Effector memory CD4-positive, alpha-beta T cell (primary cell): ENCODE measurements around the gene DYRK1A.

ENCODE experiments used
- DNase-seq, 3 donors: peaks; one replicate each; pipeline ENCODE4 v3.0.0-alpha.2; 2020
- H3K27ac ChIP-seq: 2 replicates; pipeline ENCODE4 v1.7.0; 2013; ENCODE audit warnings: mild to moderate bottlenecking, low read length, moderate library complexity; ENCODE audit not compliant: insufficient read depth, poor library complexity, severe bottlenecking
- H3K27me3 ChIP-seq: replicated peaks from 2 replicates; pipeline ENCODE4 v1.7.0; 2013; ENCODE audit warnings: mild to moderate bottlenecking, low read length; ENCODE audit not compliant: insufficient read depth, control insufficient read depth, poor library complexity, severe bottlenecking
- H3K36me3 ChIP-seq: 2 replicates; pipeline ENCODE4 v1.7.0; 2013; ENCODE audit warnings: mild to moderate bottlenecking, low read length, moderate library complexity; ENCODE audit not compliant: control insufficient read depth, insufficient read depth
- H3K4me1 ChIP-seq: 2 replicates; pipeline ENCODE4 v1.7.0; 2013; ENCODE audit warnings: low read length, mild to moderate bottlenecking; ENCODE audit not compliant: control insufficient read depth, insufficient read depth, poor library complexity, severe bottlenecking
- H3K4me3 ChIP-seq: 2 replicates; pipeline ENCODE4 v1.7.0; 2013; ENCODE audit warnings: low read length, low read depth, mild to moderate bottlenecking; ENCODE audit not compliant: insufficient read depth, poor library complexity, severe bottlenecking
- H3K9me3 ChIP-seq: 2 replicates; pipeline ENCODE4 v1.7.0; 2013; ENCODE audit warnings: mild to moderate bottlenecking, low read length, moderate library complexity; ENCODE audit not compliant: control insufficient read depth

Gene DYRK1A

DNA sequence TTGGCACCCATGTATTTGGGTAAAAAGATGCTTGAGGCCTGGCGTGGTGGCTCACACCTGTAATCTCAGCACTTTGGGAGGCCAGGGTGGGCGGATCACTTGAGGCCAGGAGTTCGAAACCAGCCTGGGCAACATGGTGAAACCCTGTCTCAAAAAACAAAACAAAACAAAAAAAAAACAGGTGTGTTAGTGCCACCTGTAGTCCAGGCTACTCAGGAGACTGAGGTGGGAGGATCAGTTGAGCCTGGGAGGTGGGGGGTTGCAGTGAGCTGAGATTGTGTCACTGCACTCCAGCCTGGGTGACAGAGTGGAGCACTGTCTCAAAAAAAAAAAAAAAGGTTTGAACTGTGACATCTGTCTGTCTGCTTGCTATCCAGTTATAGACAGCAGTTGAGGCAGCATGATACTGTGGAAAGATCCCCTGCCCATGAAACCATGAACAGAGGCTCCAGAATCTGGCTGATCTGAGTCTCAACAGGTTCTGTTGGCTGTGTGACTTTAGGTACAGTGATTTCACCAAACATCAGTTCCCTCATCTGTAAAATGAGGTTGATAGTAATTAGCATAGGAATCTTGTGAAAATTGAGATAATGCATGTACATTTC, 5.7 kb downstream of the DYRK1A start:
- Histone ChIP-seq H3K36me3 (no peaks in the 10 kb centered on the region), H3K4me1 (peaks cover 44% of the 10 kb centered on the region), H3K27me3 (no peaks in the 10 kb centered on the region), H3K27ac (no peak overlapping the region), H3K9me3 (no peaks in the 10 kb centered on the region), H3K4me3 (no peak overlapping the region)
- no peak for DNase-seq

GRCh38 chr21:37372951-37373350, 6.4 kb downstream of the DYRK1A start:
- Histone ChIP-seq H3K4me3 (no peak overlapping the region), H3K4me1 (peaks cover 51% of the 10 kb centered on the region), H3K36me3 (no peaks in the 10 kb centered on the region), H3K9me3 (no peaks in the 10 kb centered on the region), H3K27me3 (no peaks in the 10 kb centered on the region), H3K27ac (no peak overlapping the region)
- no peak for DNase-seq

GRCh38 chr21:37373539-37373938, 7.0 kb downstream of the DYRK1A start:
- Histone ChIP-seq H3K36me3 (no peaks in the 10 kb centered on the region), H3K27ac (no peak overlapping the region), H3K27me3 (no peaks in the 10 kb centered on the region), H3K4me3 (no peak overlapping the region), H3K9me3 (no peaks in the 10 kb centered on the region), H3K4me1 (peaks cover 53% of the 10 kb centered on the region)
- DNase-seq = no peak

GRCh38 chr21:37374027-37374426, 7.5 kb downstream of the DYRK1A start:
- Histone ChIP-seq H3K9me3 (no peaks in the 10 kb centered on the region), H3K27me3 (no peaks in the 10 kb centered on the region), H3K4me3 (peak overlapping the region; percentile 8), H3K4me1 (peaks cover 54% of the 10 kb centered on the region), H3K36me3 (no peaks in the 10 kb centered on the region), H3K27ac (no peak overlapping the region)
- no peak for DNase-seq

GRCh38 chr21:37375866-37376574, 9.4 kb downstream of the DYRK1A start:
- peaks cover 50% of the 10 kb centered on the region for H3K4me1 ChIP-seq
- no peaks in the 10 kb centered on the region for H3K9me3 ChIP-seq
- H3K36me3 ChIP-seq = no peaks in the 10 kb centered on the region
- H3K27me3 ChIP-seq = no peaks in the 10 kb centered on the region
- DNase-seq = no peak
- no peak overlapping the region for H3K4me3 ChIP-seq
- no peak overlapping the region for H3K27ac ChIP-seq

DNA sequence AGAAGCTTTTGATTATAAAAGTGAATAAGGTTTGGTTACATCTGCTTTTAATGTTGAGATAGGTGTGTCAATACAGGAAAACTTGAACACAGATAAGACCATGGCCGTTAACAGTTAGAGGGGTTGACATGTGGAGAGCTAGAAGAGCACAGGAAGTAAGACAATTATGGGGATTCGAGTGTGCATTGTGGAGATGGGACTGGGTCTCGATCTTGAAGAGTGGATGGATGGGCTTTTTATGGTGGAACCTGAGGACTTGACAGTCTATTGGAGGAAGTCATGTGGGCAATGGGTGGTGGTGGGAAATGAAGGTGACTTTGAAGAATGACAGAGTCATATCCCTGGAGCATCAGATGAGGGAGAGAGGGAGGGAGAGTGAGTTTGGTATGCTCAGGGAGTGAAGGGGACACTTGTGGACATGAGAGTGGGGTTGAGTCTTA, 12.1 kb downstream of the DYRK1A start:
- no peaks in the 10 kb centered on the region for H3K9me3 ChIP-seq
- no peaks in the 10 kb centered on the region for H3K36me3 ChIP-seq
- DNase-seq = no peak
- H3K4me1 ChIP-seq = peaks cover 43% of the 10 kb centered on the region
- H3K27me3 ChIP-seq = no peaks in the 10 kb centered on the region
- no peak overlapping the region for H3K27ac ChIP-seq
- no peak overlapping the region for H3K4me3 ChIP-seq

DNA sequence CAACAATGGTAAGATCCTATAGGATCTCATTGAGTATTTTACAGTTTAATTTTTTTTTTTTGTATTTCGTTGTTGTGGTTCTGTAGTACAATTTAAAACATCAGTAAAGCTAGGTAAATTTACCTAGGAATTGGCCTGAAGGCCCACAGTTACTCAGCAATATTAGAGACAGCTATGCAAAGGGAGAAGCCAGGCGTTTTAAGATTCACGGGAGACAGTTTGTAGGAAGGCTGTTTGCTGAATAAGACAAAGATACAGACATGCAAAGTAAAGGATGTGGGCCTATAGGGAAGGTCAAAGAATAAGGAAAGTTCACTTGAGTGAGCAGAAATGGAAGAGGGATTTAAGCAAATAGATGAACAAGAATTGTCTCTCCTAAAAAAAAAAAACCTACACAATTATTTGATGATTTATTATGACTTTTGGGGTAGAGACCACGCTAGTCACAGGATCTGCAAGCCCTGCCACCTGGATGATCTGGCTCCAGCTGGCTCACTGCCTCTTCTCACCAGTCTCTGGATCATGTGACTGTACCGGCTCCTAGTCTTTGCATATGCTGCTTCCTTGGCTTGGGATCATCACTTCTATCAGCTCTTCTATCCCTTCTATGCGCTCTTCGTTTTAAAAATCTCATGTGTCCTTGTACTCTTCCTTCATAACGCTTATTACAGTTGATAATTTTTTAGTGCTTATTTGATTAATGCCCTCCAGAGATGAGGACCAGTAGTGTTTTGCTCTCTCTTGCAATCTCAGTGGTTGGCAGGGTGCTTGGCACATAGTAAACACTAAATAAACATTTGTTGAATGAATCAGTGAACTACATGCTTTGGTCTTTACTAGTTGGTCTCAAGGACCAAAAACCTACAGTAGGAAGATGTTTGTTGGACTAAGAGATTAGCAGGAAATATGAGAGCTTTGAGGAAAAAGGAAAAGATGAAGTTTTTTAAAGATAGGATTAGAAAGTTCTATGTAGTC, 14.1 kb downstream of the DYRK1A start:
- H3K36me3 ChIP-seq = no peaks in the 10 kb centered on the region
- no peaks in the 10 kb centered on the region for H3K9me3 ChIP-seq
- peaks cover 42% of the 10 kb centered on the region for H3K4me1 ChIP-seq
- no peaks in the 10 kb centered on the region for H3K27me3 ChIP-seq
- DNase-seq = no peak
- H3K4me3 ChIP-seq = no peak overlapping the region
- H3K27ac ChIP-seq = no peak overlapping the region

GRCh38 chr21:37381883-37382585, 15.5 kb downstream of the DYRK1A start:
- H3K27me3 ChIP-seq = no peaks in the 10 kb centered on the region
- H3K9me3 ChIP-seq = no peaks in the 10 kb centered on the region
- peaks cover 50% of the 10 kb centered on the region for H3K4me1 ChIP-seq
- H3K36me3 ChIP-seq = no peaks in the 10 kb centered on the region
- no peak overlapping the region for H3K4me3 ChIP-seq
- no peak for DNase-seq
- H3K27ac ChIP-seq = no peak overlapping the region

DNA sequence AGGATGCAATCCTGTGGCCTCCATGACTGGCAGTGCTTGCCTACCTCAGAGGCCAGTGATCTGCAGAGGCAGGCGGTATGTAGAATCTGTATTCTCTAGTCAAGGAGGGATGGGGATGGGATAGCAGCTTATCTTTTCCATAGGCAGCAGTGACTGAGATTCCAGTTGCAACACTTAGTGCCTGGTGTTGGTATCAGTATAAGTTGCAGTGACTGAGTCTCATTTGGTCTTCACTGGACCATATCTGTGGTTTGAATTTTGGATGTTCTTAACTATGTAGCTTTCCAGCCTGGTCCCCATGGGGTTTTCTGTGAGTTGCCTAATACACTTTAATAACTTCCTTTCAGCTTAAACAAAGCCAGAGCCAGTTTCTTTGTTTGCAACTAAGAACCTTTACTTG, 16.5 kb downstream of the DYRK1A start:
- Histone ChIP-seq H3K27ac (no peak overlapping the region), H3K9me3 (no peaks in the 10 kb centered on the region), H3K4me1 (peaks cover 46% of the 10 kb centered on the region), H3K4me3 (no peak overlapping the region), H3K36me3 (no peaks in the 10 kb centered on the region), H3K27me3 (no peaks in the 10 kb centered on the region)
- no peak for DNase-seq
